Neutrophil (primary cell): ENCODE measurements around the gene PTPRB.

Source experiments
- H3K27ac ChIP-seq: fragments of 200-600 bp; sonication (generic); 2 replicates; pipeline ENCODE4 v1.5.1; 2016; ENCODE audit warnings: mild to moderate bottlenecking, moderate library complexity
- H3K27me3 ChIP-seq: fragments of 200-600 bp; sonication (generic); 2 replicates; pipeline ENCODE4 v1.6.0; 2016; ENCODE audit warnings: mild to moderate bottlenecking
- H3K36me3 ChIP-seq: fragments of 200-600 bp; sonication (generic); 2 replicates; pipeline ENCODE4 v1.5.1; 2017
- H3K4me1 ChIP-seq, 2 experiments: fragments of 200-600 bp in 1 of 2; sonication (generic) in 1 of 2; 1 replicate in 1 of 2; 2 replicates in 1 of 2; pipeline versions ENCODE4 v1.5.1 to v1.6.1; 2013 to 2016; ENCODE audit warnings: low read depth in 1 of 2, low read length in 1 of 2, mild to moderate bottlenecking in 1 of 2, moderate library complexity in 1 of 2; ENCODE audit not compliant: control insufficient read depth in 1 of 2, insufficient read depth in 1 of 2
- H3K4me3 ChIP-seq, 2 experiments: fragments of 200-600 bp in 1 of 2; sonication (generic) in 1 of 2; 1 replicate in 1 of 2; 2 replicates in 1 of 2; pipeline ENCODE4 v1.5.1; 2013 to 2016; ENCODE audit warnings: low read depth in 1 of 2, low read length in 1 of 2, mild to moderate bottlenecking in 1 of 2, moderate library complexity in 1 of 2
- H3K9me3 ChIP-seq: fragments of 200-600 bp; sonication (generic); 2 replicates; pipeline ENCODE4 v1.5.1; 2016
- CTCF ChIP-seq: fragments of 200-600 bp; sonication (generic); IDR thresholded peaks from 2 replicates; pipeline ENCODE4 v1.5.1; 2016; ENCODE audit warnings: antibody characterized with exemption

PTPRB gene

GRCh38 chr12:70608184-70608583 lies 29.0 kb downstream of the PTPRB start:
- Histone ChIP-seq H3K36me3 (no peaks in the 10 kb centered on the region), H3K4me3 (no peak overlapping the region), H3K27me3 (peaks cover 80% of the 10 kb centered on the region), H3K9me3 (no peaks in the 10 kb centered on the region), H3K27ac (no peak overlapping the region), H3K4me1 (no peaks in the 10 kb centered on the region)
- TF ChIP-seq CTCF = no peak

GRCh38 chr12:70607107-70607506 lies 30.1 kb downstream of the PTPRB start:
- peaks cover 69% of the 10 kb centered on the region for H3K27me3 ChIP-seq

GRCh38 chr12:70605976-70606375 lies 31.3 kb downstream of the PTPRB start:
- Histone ChIP-seq H3K27me3 (peaks cover 58% of the 10 kb centered on the region), H3K27ac (no peak overlapping the region), H3K4me1 (no peaks in the 10 kb centered on the region), H3K4me3 (no peak overlapping the region), H3K9me3 (no peaks in the 10 kb centered on the region), H3K36me3 (no peaks in the 10 kb centered on the region)
- TF ChIP-seq CTCF = no peak

More at GRCh38 chr12:70607107-70607506, 30.1 kb downstream of the PTPRB start:
- no peak overlapping the region for H3K4me3 ChIP-seq
- H3K4me1 ChIP-seq = no peaks in the 10 kb centered on the region
- H3K27ac ChIP-seq = no peak overlapping the region
- no peaks in the 10 kb centered on the region for H3K36me3 ChIP-seq
- TF ChIP-seq CTCF = no peak
- H3K9me3 ChIP-seq = no peaks in the 10 kb centered on the region

- H3K27ac ChIP-seq = no peak overlapping the region
- TF ChIP-seq CTCF = no peak
- H3K36me3 ChIP-seq = no peaks in the 10 kb centered on the region
- H3K4me3 ChIP-seq = no peak overlapping the region
- H3K9me3 ChIP-seq = no peaks in the 10 kb centered on the region
- H3K4me1 ChIP-seq = no peaks in the 10 kb centered on the region
- peaks cover 45% of the 10 kb centered on the region for H3K27me3 ChIP-seq
These were observed 32.6 kb downstream of the PTPRB start for GRCh38 chr12:70604662-70605061.

- no peak overlapping the region for H3K4me3 ChIP-seq
These were observed 34.2 kb downstream of the PTPRB start for GRCh38 chr12:70603044-70603443.

More at GRCh38 chr12:70603044-70603443, 34.2 kb downstream of the PTPRB start:
- Histone ChIP-seq H3K36me3 (no peaks in the 10 kb centered on the region), H3K27ac (no peak overlapping the region), H3K4me1 (no peaks in the 10 kb centered on the region), H3K27me3 (peaks cover 28% of the 10 kb centered on the region), H3K9me3 (no peaks in the 10 kb centered on the region)
- no peak for TF ChIP-seq CTCF
